ENCODE measurements around the gene C13orf46.

DNA sequence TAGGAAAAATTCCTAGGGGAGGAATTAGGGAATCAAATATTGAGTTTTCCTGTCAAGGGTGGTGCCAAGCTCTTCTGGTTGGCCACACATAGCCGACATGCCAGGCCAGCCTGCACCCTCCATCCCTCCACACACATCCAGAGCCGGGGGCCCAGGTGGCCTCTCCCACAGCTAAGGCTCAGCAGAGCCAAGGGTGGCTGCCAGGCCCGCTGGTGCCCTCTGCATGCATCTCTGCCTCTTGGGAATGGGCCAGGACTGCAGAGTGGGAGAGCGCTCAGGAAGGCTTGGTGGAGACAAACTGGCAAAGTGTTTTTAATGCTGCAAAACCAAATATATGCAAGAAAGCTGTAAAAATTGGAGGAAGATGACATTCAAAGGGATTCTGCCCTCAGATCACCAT is 67.3 kb downstream of the C13orf46 start:
- TF ChIP-seq FOSL2 (IDR thresholded peaks at IDR 0.05) (no peak), FOSL2 (CRISPR knock-in tag; IDR thresholded peaks at IDR 0.05) (no peak), HDAC2 (IDR thresholded peaks at IDR 0.05) (no peak), POLR2A (IDR thresholded peaks at IDR 0.05; ENCODE audit: low read length) (no peak), JUN (IDR thresholded peaks at IDR 0.05) (no peak), EP300 (IDR thresholded peaks at IDR 0.05) (no peak), MAFK (IDR thresholded peaks at IDR 0.05; ENCODE audit: partially characterized antibody) (no peak), MYC (IDR thresholded peaks at IDR 0.05; ENCODE audit: borderline replicate concordance, low read length) (no peak), MAX (IDR thresholded peaks at IDR 0.05) (no peak), BCL3 (IDR thresholded peaks at IDR 0.05) (no peak)
- TF ChIP-seq, protein P1, sequence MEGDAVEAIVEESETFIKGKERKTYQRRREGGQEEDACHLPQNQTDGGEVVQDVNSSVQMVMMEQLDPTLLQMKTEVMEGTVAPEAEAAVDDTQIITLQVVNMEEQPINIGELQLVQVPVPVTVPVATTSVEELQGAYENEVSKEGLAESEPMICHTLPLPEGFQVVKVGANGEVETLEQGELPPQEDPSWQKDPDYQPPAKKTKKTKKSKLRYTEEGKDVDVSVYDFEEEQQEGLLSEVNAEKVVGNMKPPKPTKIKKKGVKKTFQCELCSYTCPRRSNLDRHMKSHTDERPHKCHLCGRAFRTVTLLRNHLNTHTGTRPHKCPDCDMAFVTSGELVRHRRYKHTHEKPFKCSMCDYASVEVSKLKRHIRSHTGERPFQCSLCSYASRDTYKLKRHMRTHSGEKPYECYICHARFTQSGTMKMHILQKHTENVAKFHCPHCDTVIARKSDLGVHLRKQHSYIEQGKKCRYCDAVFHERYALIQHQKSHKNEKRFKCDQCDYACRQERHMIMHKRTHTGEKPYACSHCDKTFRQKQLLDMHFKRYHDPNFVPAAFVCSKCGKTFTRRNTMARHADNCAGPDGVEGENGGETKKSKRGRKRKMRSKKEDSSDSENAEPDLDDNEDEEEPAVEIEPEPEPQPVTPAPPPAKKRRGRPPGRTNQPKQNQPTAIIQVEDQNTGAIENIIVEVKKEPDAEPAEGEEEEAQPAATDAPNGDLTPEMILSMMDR (IDR thresholded peaks at IDR 0.05) = no peak
